Aorta (tissue), 5 donors: Measurements from ENCODE around the gene MYOF. TPM values are rescaled to one million over a fixed set of nuclear protein-coding genes. Genes with fewer than 3 reads are reported as not detected.

Experiments used
- ATAC-seq: fragments of 200-7000 bp; cut with Tn5 transposase; one replicate; pipeline ENCODE4 v1.9.1; 2022; ENCODE audit warnings: moderate library complexity; ENCODE audit not compliant: low FRiP score
- DNase-seq, 2 donors: peaks; one replicate each; pipeline ENCODE4 v3.0.0-alpha.2; 2020
- H3K27ac ChIP-seq, 2 donors: one replicate each; pipeline ENCODE4 v1.5.1; 2013; ENCODE audit warnings: low read length in 2 of 2, mild to moderate bottlenecking in 2 of 2, moderate library complexity in 2 of 2, control low read depth in 1 of 2, inconsistent platforms in 1 of 2, low read depth in 1 of 2
- H3K27me3 ChIP-seq, 2 donors: one replicate each; pipeline ENCODE4 v1.6.1; 2013; ENCODE audit warnings: control low read depth in 1 of 2, low read length in 1 of 2, mild to moderate bottlenecking in 1 of 2, moderate library complexity in 1 of 2; ENCODE audit not compliant: insufficient read depth in 2 of 2, control insufficient read depth in 1 of 2
- H3K36me3 ChIP-seq, 2 donors: one replicate each; pipeline ENCODE4 v1.6.1; 2013; ENCODE audit warnings: control low read depth in 1 of 2, low read length in 1 of 2, mild to moderate bottlenecking in 1 of 2; ENCODE audit not compliant: insufficient read depth in 2 of 2, control insufficient read depth in 1 of 2
- H3K4me1 ChIP-seq, 2 donors: one replicate each; pipeline ENCODE4 v1.6.1; 2013; ENCODE audit warnings: low read length in 2 of 2, control low read depth in 1 of 2, mild to moderate bottlenecking in 1 of 2, moderate library complexity in 1 of 2; ENCODE audit not compliant: insufficient read depth in 2 of 2, control insufficient read depth in 1 of 2
- H3K4me3 ChIP-seq, 2 donors: one replicate each; pipeline ENCODE4 v1.5.1; 2013; ENCODE audit warnings: low read length in 2 of 2, control low read depth in 1 of 2, mild to moderate bottlenecking in 1 of 2
- H3K9me3 ChIP-seq: one replicate; pipeline ENCODE4 v1.6.1; 2013; ENCODE audit warnings: mild to moderate bottlenecking, low read length; ENCODE audit not compliant: control insufficient read depth
- WGBS, 2 donors: extraction: QIAGEN DNeasy Blood & Tissue Kit; methylation state at CpG; one replicate each; pipeline ENCODE4 v1.1.7; 2013; 5-methylcytosine and 5-hydroxymethylcytosine counted together
- intact Hi-C, 2 donors: fragments of 100-400 bp; cut with DNase I; formaldehyde crosslinking; loops; one replicate each; pipeline versions ENCODE4 v1.14.2 to v1.15.0; 2022
- polyA plus RNA-seq, 2 donors: library from polyadenylated mRNA; stranded (reverse); fragments of 200-250 nt; gene quantifications; one replicate each; pipeline ENCODE4 v1.2.3, GENCODE V29; 2013
- total RNA-seq, 2 donors: library from RNA; stranded (reverse); fragmentation: NEBNext Ultra II Directional; extraction: Animal tissue kit (Norgen Biotek cat#: 25700); gene quantifications; one replicate each; pipeline ENCODE4 v1.2.1, GENCODE V29; 2021
- donor health status: healthy with polysubstance abuse.
- donor health status: Bipolar disorder and iron deficiency.
- donor health status: DM: no; HTN: no; CAD: no.
- donor health status: DM: no; HTN: no; CAD: no.
- donor health status: DM: yes; HTN: yes; CAD: no.

Gene MYOF
- total and polyA plus RNA-seq, 4 donors: 13.4 to 242 (median 126) TPM

GRCh38 chr10:93406364-93407145 is 75.6 kb downstream of the MYOF start:
- H3K27ac ChIP-seq: no peak overlapping the region
- ATAC-seq: no peak

GRCh38 chr10:93404048-93404354 is 78.1 kb downstream of the MYOF start:
- whole genome bisulfite sequencing, 2 donors: 53 to 70% methylated on average over 3 of the region's 3 CpGs
- Histone ChIP-seq H3K27ac (no peak overlapping the region), H3K36me3 (peaks cover 3 to 5% of the 10 kb centered on the region in 2 donors), H3K4me1 (no peaks in the 10 kb centered on the region), H3K27me3 (no peaks in the 10 kb centered on the region), H3K9me3 (no peaks in the 10 kb centered on the region), H3K4me3 (no peak overlapping the region)
- ATAC-seq (no peak), DNase-seq (no peak)
- intact Hi-C loops: no loop called here

More at GRCh38 chr10:93406364-93407145, 75.6 kb downstream of the MYOF start:
- H3K4me3 ChIP-seq: no peak overlapping the region
- no peaks in the 10 kb centered on the region for H3K27me3 ChIP-seq
- peaks cover 3 to 9% of the 10 kb centered on the region in 2 donors for H3K36me3 ChIP-seq
- intact Hi-C loops: no loop called here
- no peak for DNase-seq
- no peaks in the 10 kb centered on the region for H3K9me3 ChIP-seq
- no peaks in the 10 kb centered on the region for H3K4me1 ChIP-seq
- 55 to 67% methylated on average over 11 of the region's 11 CpGs for WGBS, 2 donors

- peaks cover 0 to 3% of the 10 kb centered on the region in 2 donors for H3K36me3 ChIP-seq
- intact Hi-C loops: no loop called here
- 79 to 93% methylated on average over 1 of the region's 1 CpG for WGBS, 2 donors
- H3K4me1 ChIP-seq: no peaks in the 10 kb centered on the region
- no peaks in the 10 kb centered on the region for H3K9me3 ChIP-seq
- DNase-seq (no peak), ATAC-seq (no peak)
- no peak overlapping the region for H3K4me3 ChIP-seq
- H3K27ac ChIP-seq: peak overlapping the region in 1 of 2 donors; percentile 52
- H3K27me3 ChIP-seq: no peaks in the 10 kb centered on the region
Measured at GRCh38 chr10:93403152-93404047, 78.7 kb downstream of the MYOF start.

- Histone ChIP-seq H3K27ac (no peak overlapping the region), H3K4me3 (no peak overlapping the region), H3K9me3 (no peaks in the 10 kb centered on the region), H3K27me3 (no peaks in the 10 kb centered on the region), H3K4me1 (no peaks in the 10 kb centered on the region), H3K36me3 (peaks cover 0 to 3% of the 10 kb centered on the region in 2 donors)
- ATAC-seq: no peak
- 60 to 64% methylated on average over 6 of the region's 6 CpGs for WGBS, 2 donors
- no peak for DNase-seq
- intact Hi-C loops: no loop called here
Measured at GRCh38 chr10:93402192-93402591, 79.9 kb downstream of the MYOF start.

- intact Hi-C loops: no loop called here
- DNase-seq (no peak), ATAC-seq (no peak)
- H3K36me3 ChIP-seq: peaks cover 0 to 2% of the 10 kb centered on the region in 2 donors
- no peak overlapping the region for H3K4me3 ChIP-seq
- no peaks in the 10 kb centered on the region for H3K27me3 ChIP-seq
- H3K27ac ChIP-seq: peak overlapping the region in 1 of 2 donors; percentile 59
- H3K9me3 ChIP-seq: no peaks in the 10 kb centered on the region
- WGBS, 2 donors: 76 to 80% methylated on average over 3 of the region's 3 CpGs
- H3K4me1 ChIP-seq: no peaks in the 10 kb centered on the region
Measured at GRCh38 chr10:93398528-93398927, 83.6 kb downstream of the MYOF start.

- Histone ChIP-seq H3K27ac (no peak overlapping the region), H3K4me3 (no peak overlapping the region), H3K27me3 (no peaks in the 10 kb centered on the region), H3K4me1 (no peaks in the 10 kb centered on the region), H3K9me3 (no peaks in the 10 kb centered on the region), H3K36me3 (peaks cover 1 to 3% of the 10 kb centered on the region in 2 donors)
- DNase-seq (no peak), ATAC-seq (no peak)
- intact Hi-C loops: no loop called here
- 20 to 27% methylated on average over 6 of the region's 6 CpGs for whole genome bisulfite sequencing, 2 donors
Measured at GRCh38 chr10:93397020-93397419, 85.1 kb downstream of the MYOF start.

GRCh38 chr10:93393211-93393610 is 88.9 kb downstream of the MYOF start:
- ATAC-seq: no peak
- DNase-seq: no peak
- Histone ChIP-seq H3K9me3 (no peaks in the 10 kb centered on the region), H3K27ac (no peak overlapping the region), H3K4me1 (peaks cover 6% of the 10 kb centered on the region in 2 donors), H3K36me3 (peaks cover 0 to 3% of the 10 kb centered on the region in 2 donors), H3K27me3 (no peaks in the 10 kb centered on the region), H3K4me3 (no peak overlapping the region)
- WGBS, 2 donors: 55 to 60% methylated on average over 7 of the region's 7 CpGs
- intact Hi-C loops: no loop called here

- intact Hi-C loops: no loop called here
- Histone ChIP-seq H3K9me3 (no peaks in the 10 kb centered on the region), H3K36me3 (peaks cover 0 to 3% of the 10 kb centered on the region in 2 donors), H3K4me3 (no peak overlapping the region), H3K4me1 (peaks cover 6% of the 10 kb centered on the region in 2 donors), H3K27ac (no peak overlapping the region), H3K27me3 (no peaks in the 10 kb centered on the region)
- no peak for DNase-seq
- no peak for ATAC-seq
- 71 to 75% methylated on average over 3 of the region's 3 CpGs for WGBS, 2 donors
Measured at GRCh38 chr10:93392121-93392520, 90.0 kb downstream of the MYOF start.
